ENCODE results near the gene FAM25A.
"Not testable (repeated sequence)": the region's sequence is repeated elsewhere in the genome, so short reads cannot be mapped to it uniquely, and the experiment has no call there.

Gene FAM25A

DNA sequence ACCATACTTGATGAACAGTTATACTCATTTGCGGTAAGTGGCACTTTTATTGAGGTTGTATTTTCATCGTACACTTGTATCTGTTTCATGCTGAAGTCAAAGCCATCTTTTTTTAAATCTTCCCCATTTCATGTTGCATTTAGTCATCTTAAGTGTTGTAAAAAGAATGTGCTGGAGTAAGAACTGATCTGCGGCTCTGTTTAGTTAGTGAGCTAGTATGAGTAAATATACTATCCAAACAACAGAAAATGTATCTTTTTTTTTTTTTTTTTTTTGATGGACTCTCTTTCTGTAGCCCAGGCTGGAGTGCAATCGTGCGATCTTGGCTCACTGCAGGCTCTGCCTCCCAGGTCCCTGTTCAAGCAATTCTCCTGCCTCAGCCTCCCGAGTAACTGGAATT is 12.4 kb upstream of the FAM25A start:
- DNase-seq; in situ Hi-C loops (cut with HindIII; ENCODE audit: low pct_ligation_motif_present, low pct_unique_long_range_greater_than_20kb, low sequenced_read_pairs): not testable (repeated sequence)

DNA sequence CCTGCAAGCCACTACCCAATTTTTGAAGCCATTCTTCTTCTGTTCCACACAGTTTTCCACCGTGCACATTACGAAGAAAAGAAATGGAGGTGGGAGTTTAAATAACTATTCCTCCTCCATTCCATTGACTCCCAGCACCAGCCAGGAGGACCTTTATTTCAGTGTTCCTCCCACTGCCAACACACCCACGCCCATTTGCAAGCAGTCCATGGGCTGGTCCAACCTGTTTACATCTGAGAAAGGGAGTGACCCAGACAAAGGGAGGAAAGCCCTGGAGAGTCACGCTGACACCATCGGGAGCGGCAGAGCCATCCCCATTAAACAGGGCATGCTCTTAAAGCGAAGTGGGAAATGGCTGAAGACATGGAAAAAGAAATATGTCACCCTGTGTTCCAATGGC is 11.8 kb upstream of the FAM25A start:
- DNase-seq; in situ Hi-C loops (cut with HindIII; ENCODE audit: low pct_ligation_motif_present, low pct_unique_long_range_greater_than_20kb, low sequenced_read_pairs): not testable (repeated sequence)

DNA sequence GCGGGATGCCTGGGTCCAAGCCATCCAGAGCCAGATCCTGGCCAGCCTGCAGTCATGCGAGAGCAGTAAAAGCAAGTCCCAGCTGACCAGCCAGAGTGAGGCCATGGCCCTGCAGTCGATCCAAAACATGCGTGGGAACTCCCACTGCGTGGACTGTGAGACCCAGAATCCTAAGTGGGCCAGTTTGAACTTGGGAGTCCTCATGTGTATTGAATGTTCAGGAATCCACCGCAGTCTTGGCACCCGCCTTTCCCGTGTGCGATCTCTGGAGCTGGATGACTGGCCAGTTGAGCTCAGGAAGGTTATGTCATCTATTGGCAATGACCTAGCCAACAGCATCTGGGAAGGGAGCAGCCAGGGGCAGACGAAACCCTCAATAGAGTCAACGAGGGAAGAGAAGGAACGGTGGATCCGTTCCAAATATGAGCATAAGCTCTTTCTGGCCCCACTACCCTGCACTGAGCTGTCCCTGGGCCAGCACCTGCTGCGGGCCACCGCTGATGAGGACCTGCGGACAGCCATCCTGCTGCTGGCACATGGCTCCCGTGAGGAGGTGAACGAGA is 10.9 kb upstream of the FAM25A start:
- in situ Hi-C loops (cut with HindIII; ENCODE audit: low pct_ligation_motif_present, low pct_unique_long_range_greater_than_20kb, low sequenced_read_pairs): not testable (repeated sequence)

DNA sequence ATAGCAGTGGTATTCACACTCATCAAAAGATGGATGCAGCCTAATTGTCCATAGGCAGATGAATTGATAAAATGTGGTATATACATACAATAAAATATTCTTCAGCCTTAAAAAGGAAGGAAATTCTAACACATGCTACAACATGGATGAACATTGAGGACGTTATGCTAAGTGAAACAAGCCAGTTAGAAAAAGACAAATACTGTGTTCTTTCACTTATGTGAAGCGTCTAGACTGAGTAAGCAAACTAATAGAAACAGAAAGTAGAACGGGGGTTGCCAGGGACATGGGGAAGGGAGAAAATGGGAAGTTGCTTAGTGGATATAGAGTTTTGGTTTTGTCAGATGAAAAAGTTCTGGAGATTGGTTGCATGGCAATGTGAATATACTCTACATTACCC is 6.6 kb upstream of the FAM25A start:
- in situ Hi-C loops (cut with HindIII; ENCODE audit: low pct_ligation_motif_present, low pct_unique_long_range_greater_than_20kb, low sequenced_read_pairs): not testable (repeated sequence)

More for the DNA sequence above, 10.9 kb upstream of the FAM25A start:
- DNase-seq: not testable (repeated sequence)

DNA sequence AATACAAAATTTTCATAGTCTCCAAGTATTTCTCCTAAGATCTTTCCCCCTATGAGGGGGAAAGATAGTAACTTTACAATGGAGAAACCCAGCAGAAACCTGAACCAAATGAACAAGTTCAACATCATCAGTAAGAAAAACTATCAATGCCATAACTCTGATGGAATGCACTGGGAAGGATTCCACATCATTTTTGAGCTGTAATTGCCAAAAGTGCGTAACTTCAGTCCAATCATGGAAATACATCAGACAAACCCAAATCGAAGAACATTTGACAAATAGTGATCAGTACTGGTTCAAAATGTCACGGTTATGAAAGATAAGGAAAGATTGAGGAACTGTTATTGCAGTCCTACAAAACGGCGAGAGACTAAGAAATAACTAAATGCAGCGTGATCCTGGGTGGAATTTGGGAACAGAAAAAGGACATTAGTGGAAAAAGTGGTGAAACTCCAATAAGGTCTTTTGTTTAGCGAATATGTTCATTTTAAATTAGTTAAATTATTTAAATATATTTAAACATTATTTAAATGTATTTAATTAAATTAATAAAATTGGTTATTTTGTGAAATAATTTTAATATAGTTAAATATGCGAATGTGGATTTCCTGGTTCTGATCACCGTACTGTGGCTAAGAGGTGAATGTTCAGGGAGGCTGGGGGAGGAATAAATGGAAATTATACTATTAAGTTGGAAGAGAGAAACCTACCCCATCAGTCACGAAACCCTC is 4.9 kb upstream of the FAM25A start:
- DNase-seq; in situ Hi-C loops (cut with HindIII; ENCODE audit: low pct_ligation_motif_present, low pct_unique_long_range_greater_than_20kb, low sequenced_read_pairs): not testable (repeated sequence)

More for the DNA sequence above, 6.6 kb upstream of the FAM25A start:
- not testable (repeated sequence) for DNase-seq

DNA sequence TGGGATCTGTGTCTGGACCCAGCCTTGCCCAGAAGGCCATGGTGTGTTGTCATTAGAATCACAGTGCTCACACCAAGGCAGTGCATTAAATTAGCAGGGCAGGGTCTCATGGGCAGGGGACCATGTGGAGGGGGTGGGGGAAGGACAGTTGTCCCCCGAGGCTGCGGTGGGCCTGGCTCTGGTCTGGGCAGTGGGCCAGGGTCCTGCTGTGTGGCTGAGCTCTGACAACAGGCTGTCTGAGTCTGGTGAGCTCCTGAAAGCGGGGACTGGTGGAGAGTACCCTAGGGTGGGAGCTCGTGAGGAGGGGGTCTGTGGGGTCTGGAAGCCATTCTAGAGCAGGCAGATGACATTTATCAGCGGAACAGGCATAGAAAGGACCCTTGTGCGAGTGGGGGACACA is 2.0 kb upstream of the FAM25A start:
- DNase-seq; in situ Hi-C loops (cut with HindIII; ENCODE audit: low pct_ligation_motif_present, low pct_unique_long_range_greater_than_20kb, low sequenced_read_pairs): not testable (repeated sequence)

DNA sequence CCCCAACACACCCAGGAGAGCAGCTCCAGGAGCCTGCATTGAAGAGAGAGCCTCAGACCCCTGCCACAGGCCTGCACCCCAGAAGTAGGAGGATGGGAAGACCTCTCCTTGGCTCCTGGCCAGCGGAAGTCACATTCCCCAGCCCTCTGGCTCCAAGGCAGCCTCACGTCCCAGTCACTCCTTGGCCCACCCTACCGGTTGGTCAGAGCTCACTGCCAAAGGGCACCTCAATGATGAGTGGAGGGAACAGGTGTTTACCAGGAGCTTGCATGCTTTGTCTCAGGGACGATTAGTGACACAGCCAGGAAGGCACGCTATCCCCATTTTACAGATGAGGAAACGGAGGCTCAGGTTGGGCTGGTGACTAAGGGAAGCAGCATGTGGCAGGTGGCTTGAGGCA is 1.0 kb upstream of the FAM25A start:
- in situ Hi-C loops (cut with HindIII; ENCODE audit: low pct_ligation_motif_present, low pct_unique_long_range_greater_than_20kb, low sequenced_read_pairs); DNase-seq: not testable (repeated sequence)

DNA sequence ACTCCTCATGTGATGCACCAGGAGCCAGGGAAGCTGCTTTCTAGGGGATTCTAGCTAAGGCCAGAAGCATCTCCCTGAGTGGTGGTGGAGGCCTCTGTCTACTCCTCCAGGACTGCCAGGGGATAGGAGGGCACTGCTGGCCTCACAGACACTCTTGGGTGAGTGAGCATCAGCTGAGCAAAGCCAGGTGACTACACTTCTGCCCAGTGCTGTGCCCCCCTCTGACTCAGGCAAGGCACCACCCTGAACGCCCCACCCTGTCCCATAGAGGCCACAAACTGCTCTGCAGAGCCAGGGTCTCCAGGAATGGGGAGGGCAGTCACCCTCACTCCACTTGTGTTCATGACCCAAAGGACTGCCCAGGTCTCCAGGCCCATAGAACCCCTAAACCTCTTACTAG is 590 bp upstream of the FAM25A start:
- DNase-seq; in situ Hi-C loops (cut with HindIII; ENCODE audit: low pct_ligation_motif_present, low pct_unique_long_range_greater_than_20kb, low sequenced_read_pairs): not testable (repeated sequence)

DNA sequence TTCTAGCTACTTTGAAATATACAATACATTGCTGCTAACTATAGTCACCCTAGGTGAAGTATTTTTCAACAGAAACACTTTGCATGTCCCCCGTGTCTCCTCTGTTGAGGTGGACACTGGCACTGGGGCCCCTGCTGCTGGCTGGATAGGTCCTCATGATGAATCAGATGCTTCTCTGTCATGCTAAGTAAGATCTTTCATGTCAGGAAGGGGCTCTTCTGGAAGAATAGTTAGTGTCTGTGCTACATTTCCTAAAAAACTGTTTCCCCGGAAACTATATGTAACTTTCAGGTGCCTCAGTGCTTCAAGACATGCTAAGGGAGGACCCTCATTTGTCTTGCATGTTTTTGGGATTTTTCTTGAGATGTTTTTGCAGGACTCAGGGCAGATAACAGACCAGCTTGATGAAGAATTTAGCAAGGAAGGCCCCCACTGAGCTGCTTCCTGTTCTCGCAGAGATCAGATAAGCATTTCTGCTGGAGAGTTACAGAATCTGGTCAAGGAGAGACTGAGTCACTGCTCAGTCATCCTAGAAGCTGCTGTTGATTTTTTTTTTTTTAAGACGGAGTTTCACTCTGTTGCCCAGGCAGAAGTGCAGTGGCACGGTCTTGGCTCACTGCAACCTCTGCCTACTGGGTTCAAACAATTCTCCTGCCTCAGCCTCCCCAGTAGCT is 5.3 kb downstream of the FAM25A start:
- peak; percentile 86 for DNase-seq
- in situ Hi-C loops (cut with HindIII; ENCODE audit: low pct_ligation_motif_present, low pct_unique_long_range_greater_than_20kb, low sequenced_read_pairs): not testable (repeated sequence)

DNA sequence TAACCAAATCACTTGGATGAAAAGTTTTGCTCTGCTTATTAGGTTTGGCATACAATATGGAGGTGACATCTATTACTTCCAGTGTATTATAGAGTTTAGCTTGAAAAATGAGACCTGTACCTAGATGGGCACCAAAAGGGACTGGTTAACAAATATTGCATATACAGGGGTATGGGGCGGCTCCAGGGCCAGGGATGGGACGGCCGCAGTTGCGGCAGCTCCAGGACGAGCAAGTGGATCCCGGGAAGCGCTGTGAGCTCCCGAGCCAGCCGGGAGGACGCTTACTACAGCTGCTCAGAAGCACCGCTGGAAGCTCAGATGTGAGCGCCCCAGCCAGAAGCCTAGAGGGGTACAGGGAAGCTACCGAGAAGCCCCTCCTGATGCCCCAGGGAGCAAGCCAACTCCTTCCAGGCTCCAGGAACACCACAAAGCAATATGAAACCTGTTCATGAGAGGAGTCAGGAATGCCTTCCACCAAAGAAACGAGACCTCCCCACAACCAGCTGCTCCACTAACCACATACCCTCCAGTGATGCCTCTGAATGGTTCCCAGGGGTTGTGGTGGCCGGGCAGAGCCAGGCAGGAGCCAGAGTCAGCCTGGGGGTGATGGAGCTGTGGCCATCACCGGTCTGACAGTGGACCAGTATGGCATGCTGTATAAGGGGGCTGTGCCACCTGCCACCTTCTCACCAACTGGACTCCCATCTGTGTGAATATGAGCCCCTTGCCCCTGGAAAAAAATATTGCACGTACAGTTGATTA is 6.8 kb downstream of the FAM25A start:
- DNase-seq; in situ Hi-C loops (cut with HindIII; ENCODE audit: low pct_ligation_motif_present, low pct_unique_long_range_greater_than_20kb, low sequenced_read_pairs): not testable (repeated sequence)

DNA sequence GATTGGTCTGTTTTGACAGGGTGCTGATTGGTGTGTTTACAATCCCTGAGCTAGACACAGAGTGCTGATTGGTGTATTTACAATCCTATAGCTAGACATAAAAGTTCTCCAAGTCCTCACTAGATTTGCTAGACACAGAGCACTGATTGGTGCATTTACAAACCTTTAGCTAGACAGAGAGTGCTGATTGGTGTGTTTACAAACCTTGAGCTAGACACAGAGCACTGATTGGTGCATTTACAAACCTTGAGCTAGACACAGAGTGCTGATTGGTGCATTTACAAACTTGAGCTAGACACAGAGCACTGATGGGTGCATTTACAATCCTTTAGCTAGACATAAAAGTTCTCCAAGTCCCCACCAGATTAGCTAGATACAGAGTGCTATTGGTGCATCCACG is 10.3 kb downstream of the FAM25A start:
- in situ Hi-C loops (cut with HindIII; ENCODE audit: low pct_ligation_motif_present, low pct_unique_long_range_greater_than_20kb, low sequenced_read_pairs); DNase-seq: not testable (repeated sequence)

DNA sequence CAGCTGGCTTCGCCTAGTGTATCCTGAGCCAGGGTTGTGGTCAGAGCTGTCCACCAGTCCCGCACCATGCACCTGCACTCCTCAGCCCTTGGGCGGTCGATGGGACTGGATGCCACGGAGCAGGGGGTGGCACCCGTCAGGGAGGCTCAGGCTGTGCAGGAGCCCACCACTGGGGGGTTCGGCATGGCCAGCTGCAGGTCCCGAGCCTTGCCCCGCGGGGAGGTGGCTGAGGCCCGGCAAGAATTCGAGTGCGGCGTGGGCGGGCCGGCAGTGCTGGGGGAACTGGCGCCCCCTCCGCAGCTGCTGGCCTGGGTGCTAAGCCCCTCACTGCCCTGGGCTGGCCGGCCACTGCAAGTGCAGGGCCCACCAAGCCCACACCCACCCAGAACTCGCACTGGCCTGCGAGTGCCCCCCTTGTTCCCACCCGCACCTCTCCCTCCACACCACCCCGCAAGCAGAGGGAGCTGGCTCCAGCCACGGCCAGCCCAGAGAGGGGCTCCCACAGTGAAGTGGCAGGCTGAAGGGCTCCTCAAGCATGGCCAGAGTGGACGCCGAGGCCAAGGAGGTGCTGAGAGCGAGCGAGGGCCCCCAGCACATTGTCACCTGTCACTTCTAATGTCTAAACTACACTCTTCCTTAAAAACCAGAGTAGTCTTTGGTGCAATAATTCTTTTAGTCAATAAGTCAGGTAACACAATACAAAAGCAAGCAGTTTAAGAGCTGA is 11.0 kb downstream of the FAM25A start:
- in situ Hi-C loops (cut with HindIII; ENCODE audit: low pct_ligation_motif_present, low pct_unique_long_range_greater_than_20kb, low sequenced_read_pairs): no loop called here

DNA sequence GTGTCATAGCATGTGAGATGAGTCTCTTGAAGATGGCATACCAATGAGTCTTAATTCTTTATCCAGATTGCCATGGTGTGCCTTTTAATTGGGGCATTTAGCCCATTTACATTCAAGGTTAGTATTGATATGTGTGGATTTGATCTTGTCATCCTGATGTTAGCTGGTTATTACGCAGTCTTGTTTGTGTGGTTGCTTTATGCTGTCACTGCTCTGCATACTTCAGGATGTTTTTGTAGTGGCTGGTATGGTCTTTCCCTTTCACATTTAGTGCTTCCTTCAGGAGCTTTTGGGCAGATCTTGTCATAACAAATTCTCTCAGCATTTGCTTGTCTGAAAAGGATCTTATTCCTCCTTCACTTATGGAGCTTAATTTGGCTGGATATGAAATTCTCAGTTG is 16.5 kb downstream of the FAM25A start:
- no peak for DNase-seq
- in situ Hi-C loops (cut with HindIII; ENCODE audit: low pct_ligation_motif_present, low pct_unique_long_range_greater_than_20kb, low sequenced_read_pairs): no loop called here

More for the DNA sequence above, 11.0 kb downstream of the FAM25A start:
- DNase-seq: no peak

DNA sequence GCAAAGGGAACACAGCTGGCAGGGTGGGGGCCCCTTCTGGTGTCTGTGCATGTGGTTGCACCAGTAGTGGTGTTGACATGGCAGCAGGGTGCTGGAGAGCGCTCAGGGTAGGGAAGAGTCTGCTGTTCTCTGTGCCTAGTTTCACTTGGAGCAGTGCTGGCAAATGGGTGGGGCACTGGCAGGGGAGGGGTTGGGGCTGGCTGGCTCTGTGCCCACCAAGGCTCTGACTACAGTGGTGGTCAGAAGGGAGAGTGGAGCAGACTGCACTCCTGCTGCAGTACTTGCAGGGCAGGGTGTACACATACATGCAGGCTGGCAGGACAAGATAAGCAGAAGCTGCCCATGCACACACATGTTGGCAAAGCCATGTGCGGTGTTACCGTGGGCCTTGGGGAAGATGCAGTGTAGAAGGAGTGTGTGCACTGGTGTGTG is 18.2 kb downstream of the FAM25A start:
- no peak for DNase-seq
- in situ Hi-C loops (cut with HindIII; ENCODE audit: low pct_ligation_motif_present, low pct_unique_long_range_greater_than_20kb, low sequenced_read_pairs): no loop called here

DNA sequence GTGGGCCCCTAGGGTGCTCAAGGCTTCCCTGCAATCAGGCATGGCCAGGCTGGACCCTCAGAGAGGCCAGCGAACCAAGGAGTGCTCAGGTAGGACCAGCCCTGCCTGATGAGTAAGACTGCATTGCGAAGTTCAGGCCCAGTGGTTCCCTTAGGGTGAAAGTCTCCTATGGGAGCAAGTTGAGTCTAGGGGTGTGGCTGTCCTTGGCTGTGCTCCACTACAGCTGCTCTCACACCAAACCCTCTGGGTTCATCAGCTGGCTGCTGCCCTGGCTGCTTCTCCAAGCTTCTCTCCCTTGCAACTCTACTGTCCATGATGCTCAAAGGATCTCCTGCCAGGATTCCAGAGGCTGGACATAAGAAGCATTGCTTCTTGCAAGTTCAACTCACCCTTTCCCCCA is 18.7 kb downstream of the FAM25A start:
- in situ Hi-C loops (cut with HindIII; ENCODE audit: low pct_ligation_motif_present, low pct_unique_long_range_greater_than_20kb, low sequenced_read_pairs): no loop called here
- no peak for DNase-seq

DNA sequence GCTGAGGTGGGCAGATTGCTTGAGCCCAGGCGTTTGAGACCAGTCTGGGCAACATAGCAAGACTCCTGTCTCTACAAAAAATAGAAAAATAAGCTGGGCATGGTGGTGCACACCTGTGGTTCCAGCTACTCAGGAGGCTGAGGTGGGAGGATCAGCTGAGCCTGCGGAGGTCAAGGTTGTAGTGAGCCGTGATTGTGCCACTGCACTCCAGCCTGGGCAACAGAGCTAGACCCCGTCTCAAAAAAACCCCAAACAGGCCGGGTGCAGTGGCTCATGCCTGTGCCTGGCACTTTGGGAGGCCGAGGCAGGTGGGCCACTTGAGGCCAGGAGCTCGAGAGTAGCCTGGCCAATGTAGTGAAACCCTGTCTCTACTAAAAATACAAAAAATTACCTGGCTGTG is 23.5 kb downstream of the FAM25A start:
- in situ Hi-C loops (cut with HindIII; ENCODE audit: low pct_ligation_motif_present, low pct_unique_long_range_greater_than_20kb, low sequenced_read_pairs); DNase-seq: not testable (repeated sequence)

DNA sequence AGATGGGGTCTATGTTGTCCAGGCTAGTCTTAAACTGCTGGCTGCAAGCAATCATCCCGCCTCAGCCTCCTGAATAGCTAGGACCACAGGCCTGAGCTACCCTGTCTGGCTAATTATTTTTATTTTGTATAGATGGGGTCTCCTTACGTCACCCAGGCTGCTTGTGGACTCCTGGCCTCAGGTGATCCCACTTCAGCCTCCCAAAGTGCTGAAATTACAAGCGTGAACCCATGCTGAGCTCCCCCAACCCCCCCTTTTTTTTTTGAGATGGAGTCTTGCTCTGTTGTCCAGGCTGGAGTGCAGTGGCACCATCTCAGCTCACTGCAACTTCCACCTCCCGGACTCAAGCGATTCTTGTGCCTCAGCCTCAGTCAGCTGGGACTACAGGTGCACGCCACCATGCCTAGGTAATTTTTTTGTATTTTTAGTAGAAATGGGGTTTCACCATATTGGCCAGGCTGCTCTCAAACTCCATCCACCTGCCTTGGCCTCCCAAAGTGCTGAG is 25.4 kb downstream of the FAM25A start:
- in situ Hi-C loops (cut with HindIII; ENCODE audit: low pct_ligation_motif_present, low pct_unique_long_range_greater_than_20kb, low sequenced_read_pairs): no loop called here
- no peak for DNase-seq

DNA sequence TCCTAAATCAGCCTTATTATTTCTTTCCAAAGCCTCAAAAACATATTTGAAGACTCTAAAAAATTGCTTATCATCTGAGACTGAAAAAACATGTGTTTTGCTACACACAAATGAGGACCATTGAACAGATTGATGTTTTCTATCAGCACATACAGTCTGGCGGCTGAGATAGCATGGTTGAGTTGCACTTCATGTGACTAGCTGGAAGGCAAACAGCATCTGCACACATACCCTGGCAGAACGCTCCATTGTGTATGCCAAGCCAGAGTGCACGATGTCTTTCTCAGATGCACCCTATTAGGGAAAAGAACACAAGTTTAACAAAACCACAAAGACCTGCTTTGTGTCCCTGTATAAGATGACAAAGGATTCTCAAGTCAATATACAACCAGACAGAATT is 33.0 kb downstream of the FAM25A start:
- in situ Hi-C loops (cut with HindIII; ENCODE audit: low pct_ligation_motif_present, low pct_unique_long_range_greater_than_20kb, low sequenced_read_pairs): no loop called here
- DNase-seq: no peak
